ENCODE results near the gene ATXN1. TPM values are rescaled to one million over a fixed set of nuclear protein-coding genes. Genes with fewer than 3 reads are reported as not detected.
"Not testable (repeated sequence)": the region's sequence is repeated elsewhere in the genome, so short reads cannot be mapped to it uniquely, and the experiment has no call there.

Gene ATXN1
- total RNA-seq, 1 donor from 2014 or later: 36.0 TPM

GRCh38 chr6:16654701-16655100, 106.6 kb downstream of the ATXN1 start:
- DNase-seq (ENCODE audit: low spot score): no peak

GRCh38 chr6:16653226-16653625, 108.0 kb downstream of the ATXN1 start:
- DNase-seq (ENCODE audit: low spot score): no peak

GRCh38 chr6:16651871-16652270, 109.4 kb downstream of the ATXN1 start:
- no peak for DNase-seq (ENCODE audit: low spot score)

- no peak for DNase-seq (ENCODE audit: low spot score)
These were observed 111.4 kb downstream of the ATXN1 start for GRCh38 chr6:16649890-16650289.

- DNase-seq (ENCODE audit: low spot score): no peak
These were observed 112.0 kb downstream of the ATXN1 start for GRCh38 chr6:16649241-16649640.

- DNase-seq (ENCODE audit: low spot score): no peak
These were observed 113.3 kb downstream of the ATXN1 start for GRCh38 chr6:16648003-16648402.

- no peak for DNase-seq (ENCODE audit: low spot score)
These were observed 113.8 kb downstream of the ATXN1 start for GRCh38 chr6:16647422-16647821.

- no peak for DNase-seq (ENCODE audit: low spot score)
These were observed 116.6 kb downstream of the ATXN1 start for GRCh38 chr6:16644540-16645250.

- DNase-seq (ENCODE audit: low spot score): no peak
These were observed 121.4 kb downstream of the ATXN1 start for GRCh38 chr6:16639684-16640480.

- no peak for DNase-seq (ENCODE audit: low spot score)
These were observed 123.6 kb downstream of the ATXN1 start for GRCh38 chr6:16637635-16638034.

- no peak for DNase-seq (ENCODE audit: low spot score)
These were observed 125.3 kb downstream of the ATXN1 start for GRCh38 chr6:16635810-16636602.

- DNase-seq (ENCODE audit: low spot score): no peak
These were observed 125.9 kb downstream of the ATXN1 start for GRCh38 chr6:16635291-16635809.

- DNase-seq (ENCODE audit: low spot score): no peak
These were observed 126.4 kb downstream of the ATXN1 start for GRCh38 chr6:16634855-16635254.

- DNase-seq (ENCODE audit: low spot score): no peak
These were observed 127.3 kb downstream of the ATXN1 start for GRCh38 chr6:16633961-16634360.

- no peak for DNase-seq (ENCODE audit: low spot score)
These were observed 127.8 kb downstream of the ATXN1 start for GRCh38 chr6:16633465-16633864.

GRCh38 chr6:16632101-16632500, 129.2 kb downstream of the ATXN1 start:
- DNase-seq (ENCODE audit: low spot score): no peak

GRCh38 chr6:16630026-16630643, 131.1 kb downstream of the ATXN1 start:
- DNase-seq (ENCODE audit: low spot score): no peak

- not testable (repeated sequence) for DNase-seq (ENCODE audit: low spot score)
These were observed 132.7 kb downstream of the ATXN1 start for GRCh38 chr6:16628580-16628979.

- DNase-seq (ENCODE audit: low spot score): no peak
These were observed 134.6 kb downstream of the ATXN1 start for GRCh38 chr6:16626650-16627049.

- no peak for DNase-seq (ENCODE audit: low spot score)
These were observed 135.7 kb downstream of the ATXN1 start for GRCh38 chr6:16625291-16626265.
